ENCODE measurements around the gene FXYD2. TPM values are rescaled to one million over a fixed set of nuclear protein-coding genes. Genes with fewer than 3 reads are reported as not detected.

Gene FXYD2
- total and polyA plus RNA-seq, 10 of the 15 experiments (the other 5 are each of a cell fraction or from before 2014, with no cell fraction given), result 1.2 to 4.5 (median 2.4) TPM

DNA sequence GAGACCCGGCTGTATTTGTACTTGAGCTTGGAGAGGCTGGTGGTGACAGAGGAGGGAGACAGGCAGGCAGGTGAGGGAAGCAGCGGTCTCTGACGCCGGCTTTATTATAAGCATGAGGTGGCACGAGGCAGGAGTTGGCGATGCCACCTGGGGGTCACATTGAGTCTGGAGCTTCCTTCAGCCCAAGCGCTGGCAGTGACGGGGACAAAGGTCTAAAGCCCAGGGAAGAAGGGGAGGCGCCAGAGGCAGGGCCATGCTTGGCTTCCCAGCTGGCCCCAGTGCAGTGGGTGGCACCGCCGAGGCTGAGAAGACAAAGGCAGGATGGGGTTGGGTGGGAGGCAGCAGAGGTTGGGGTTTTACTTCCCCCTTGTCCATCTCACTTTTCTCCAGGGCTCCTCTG is 4.5 kb downstream of the FXYD2 start (continued):
- TF ChIP-seq YY1 (IDR thresholded peaks at IDR 0.05; ENCODE audit: low read depth, low read length), result no peak

DNA sequence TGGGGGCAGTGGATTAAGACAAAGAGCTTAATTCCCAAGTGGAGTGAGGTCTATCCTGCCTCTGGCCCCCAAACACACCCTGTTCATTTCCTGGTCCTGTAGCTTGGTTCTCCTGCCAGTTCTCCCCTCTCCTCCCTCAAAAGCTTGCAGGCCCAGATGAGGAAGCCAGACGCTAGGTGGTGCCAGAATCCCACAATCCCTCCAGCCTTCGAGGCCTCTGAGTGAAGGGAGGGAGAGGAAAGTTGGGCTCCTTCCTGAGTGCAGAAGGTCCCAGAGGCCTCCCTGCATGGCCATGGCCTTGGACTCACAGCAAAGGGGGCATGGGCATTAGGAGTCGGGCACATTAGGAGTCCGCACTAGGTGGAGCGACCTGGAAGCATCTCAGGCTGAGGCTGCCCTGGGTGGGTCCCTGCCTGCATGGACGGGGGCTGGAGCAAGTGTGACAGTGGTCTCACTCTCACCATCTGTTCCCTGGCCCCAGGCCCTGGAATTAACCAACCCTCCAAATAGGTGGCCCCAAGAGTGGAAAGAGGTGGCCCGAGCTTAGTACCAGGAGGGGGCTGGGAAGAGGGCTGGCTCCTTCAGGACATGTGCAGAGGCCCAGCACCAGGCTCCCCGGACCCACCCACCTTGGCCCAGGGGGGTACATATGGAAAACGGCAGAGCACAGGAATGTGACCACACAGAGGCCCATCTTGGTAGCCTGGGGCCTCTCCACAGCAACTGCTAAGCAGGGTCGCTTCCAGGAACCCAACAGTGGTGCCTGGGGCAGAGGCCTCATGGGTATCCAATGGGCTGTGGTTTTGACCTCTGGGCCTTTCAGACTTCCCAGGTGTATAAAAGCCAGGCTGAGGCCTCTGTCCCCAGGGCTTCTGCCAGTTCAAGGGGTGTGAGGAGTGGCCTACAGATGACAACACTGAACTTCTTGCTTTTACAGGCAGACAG is 5.2 kb downstream of the FXYD2 start:
- DNase-seq (ENCODE audit: low read depth, low spot score), result no peak
- ChIA-PET CTCF (interaction anchor here (0.7 to 16.0 kb wide), 31 partner anchors 9 to 395 kb away, joined by 3 to 503 read pairs (median 5); partner anchors contain the start of gene TMPRSS13), SMC1A (ENCODE audit: uncharacterized antibody, unreplicated experiment) (interaction anchor here (0.7 to 11.7 kb wide), 23 partner anchors 8 to 393 kb away, joined by 3 to 318 read pairs (median 4); no protein-coding TSS in a partner anchor), POLR2A (interaction anchor here (1.1 to 4.8 kb wide), 4 partner anchors 9 to 167 kb away, joined by 4 to 47 read pairs (median 12); partner anchors contain the start of gene IL10RA), RAD21 (ENCODE audit: unreplicated experiment) (interaction anchor here (0.7 to 22.6 kb wide), 19 partner anchors 10 to 393 kb away, joined by 3 to 393 read pairs (median 4); no protein-coding TSS in a partner anchor)
- no peaks in the 10 kb centered on the region for H3K9me3 ChIP-seq (replicated peaks; ENCODE audit: control insufficient read depth, insufficient read depth, low read length)
- no peak for FAIRE-seq
- H3K27me3 ChIP-seq (replicated peaks in 1 of 2; ENCODE audit: control insufficient read depth in 2 of 2, insufficient read depth in 2 of 2, low read length in 1 of 2), result no peaks in the 10 kb centered on the region
- H2AFZ ChIP-seq (ENCODE audit: control insufficient read depth, low read depth, low read length), result no peak overlapping the region
- ATAC-seq, result no peak
- H3K79me2 ChIP-seq (ENCODE audit: control insufficient read depth, insufficient read depth, low read length), result peaks cover 2% of the 10 kb centered on the region; the same call in 1 of the 2 replicates
- no peak overlapping the region for H3K9ac ChIP-seq (ENCODE audit: control insufficient read depth, insufficient read depth, low read length)
- intact Hi-C loops (cut with micrococcal nuclease; ENCODE audit: unreplicated experiment) (loop anchor here (5.0 to 10.0 kb wide), 4 partner anchors 212 to 1895 kb away; partner anchors contain the start of genes KMT2A, PCSK7 and RNF214), in situ Hi-C loops (cut with MboI) (no loop called here)
- no peaks in the 10 kb centered on the region for H4K20me1 ChIP-seq (ENCODE audit: control insufficient read depth, insufficient read depth)
- no peak overlapping the region for H3K4me3 ChIP-seq
- peak overlapping the region; percentile 87; the same call in 1 of the 2 replicates for H3K27ac ChIP-seq (ENCODE audit: control insufficient read depth, insufficient read depth)
- H3K4me2 ChIP-seq (ENCODE audit: control insufficient read depth, insufficient read depth), result no peak overlapping the region
- WGBS (ENCODE audit: insufficient coverage, insufficient replicate concordance, low lambda C conversion rate, missing lambda C conversion rate), result 56% methylated on average over 10 of the region's 10 CpGs
- peaks cover 58% of the 10 kb centered on the region for H3K4me1 ChIP-seq (ENCODE audit: control insufficient read depth, insufficient read depth, low read length)
- no peaks in the 10 kb centered on the region for H3K36me3 ChIP-seq (ENCODE audit: control insufficient read depth in 2 of 2, insufficient read depth in 2 of 2, low read length in 1 of 2)
- no TSS peak for BruUV-seq (replicated peaks)
- TF ChIP-seq, protein P1, sequence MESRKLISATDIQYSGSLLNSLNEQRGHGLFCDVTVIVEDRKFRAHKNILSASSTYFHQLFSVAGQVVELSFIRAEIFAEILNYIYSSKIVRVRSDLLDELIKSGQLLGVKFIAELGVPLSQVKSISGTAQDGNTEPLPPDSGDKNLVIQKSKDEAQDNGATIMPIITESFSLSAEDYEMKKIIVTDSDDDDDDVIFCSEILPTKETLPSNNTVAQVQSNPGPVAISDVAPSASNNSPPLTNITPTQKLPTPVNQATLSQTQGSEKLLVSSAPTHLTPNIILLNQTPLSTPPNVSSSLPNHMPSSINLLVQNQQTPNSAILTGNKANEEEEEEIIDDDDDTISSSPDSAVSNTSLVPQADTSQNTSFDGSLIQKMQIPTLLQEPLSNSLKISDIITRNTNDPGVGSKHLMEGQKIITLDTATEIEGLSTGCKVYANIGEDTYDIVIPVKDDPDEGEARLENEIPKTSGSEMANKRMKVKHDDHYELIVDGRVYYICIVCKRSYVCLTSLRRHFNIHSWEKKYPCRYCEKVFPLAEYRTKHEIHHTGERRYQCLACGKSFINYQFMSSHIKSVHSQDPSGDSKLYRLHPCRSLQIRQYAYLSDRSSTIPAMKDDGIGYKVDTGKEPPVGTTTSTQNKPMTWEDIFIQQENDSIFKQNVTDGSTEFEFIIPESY (IDR thresholded peaks at IDR 0.05), result no peak
- TF ChIP-seq GATAD2B (conservative IDR thresholded peaks at IDR 0.05; ENCODE audit: low read depth) (no peak), JUNB (IDR thresholded peaks at IDR 0.05) (no peak), CBX5 (IDR thresholded peaks at IDR 0.05; ENCODE audit: low read depth) (no peak), RAD21 (IDR thresholded peaks at IDR 0.05; ENCODE audit: insufficient read depth, low read depth, low read length) (peak; percentile 87), ATF7 (IDR thresholded peaks at IDR 0.05; ENCODE audit: low read depth) (no peak), SUPT20H (IDR thresholded peaks at IDR 0.05; ENCODE audit: borderline replicate concordance, control insufficient read depth, low read depth, low read length) (no peak)
- TF ChIP-seq, protein P2, sequence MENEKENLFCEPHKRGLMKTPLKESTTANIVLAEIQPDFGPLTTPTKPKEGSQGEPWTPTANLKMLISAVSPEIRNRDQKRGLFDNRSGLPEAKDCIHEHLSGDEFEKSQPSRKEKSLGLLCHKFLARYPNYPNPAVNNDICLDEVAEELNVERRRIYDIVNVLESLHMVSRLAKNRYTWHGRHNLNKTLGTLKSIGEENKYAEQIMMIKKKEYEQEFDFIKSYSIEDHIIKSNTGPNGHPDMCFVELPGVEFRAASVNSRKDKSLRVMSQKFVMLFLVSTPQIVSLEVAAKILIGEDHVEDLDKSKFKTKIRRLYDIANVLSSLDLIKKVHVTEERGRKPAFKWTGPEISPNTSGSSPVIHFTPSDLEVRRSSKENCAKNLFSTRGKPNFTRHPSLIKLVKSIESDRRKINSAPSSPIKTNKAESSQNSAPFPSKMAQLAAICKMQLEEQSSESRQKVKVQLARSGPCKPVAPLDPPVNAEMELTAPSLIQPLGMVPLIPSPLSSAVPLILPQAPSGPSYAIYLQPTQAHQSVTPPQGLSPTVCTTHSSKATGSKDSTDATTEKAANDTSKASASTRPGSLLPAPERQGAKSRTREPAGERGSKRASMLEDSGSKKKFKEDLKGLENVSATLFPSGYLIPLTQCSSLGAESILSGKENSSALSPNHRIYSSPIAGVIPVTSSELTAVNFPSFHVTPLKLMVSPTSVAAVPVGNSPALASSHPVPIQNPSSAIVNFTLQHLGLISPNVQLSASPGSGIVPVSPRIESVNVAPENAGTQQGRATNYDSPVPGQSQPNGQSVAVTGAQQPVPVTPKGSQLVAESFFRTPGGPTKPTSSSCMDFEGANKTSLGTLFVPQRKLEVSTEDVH (IDR thresholded peaks at IDR 0.05; ENCODE audit: low read depth, partially characterized antibody), result no peak
- TF ChIP-seq, protein P3, sequence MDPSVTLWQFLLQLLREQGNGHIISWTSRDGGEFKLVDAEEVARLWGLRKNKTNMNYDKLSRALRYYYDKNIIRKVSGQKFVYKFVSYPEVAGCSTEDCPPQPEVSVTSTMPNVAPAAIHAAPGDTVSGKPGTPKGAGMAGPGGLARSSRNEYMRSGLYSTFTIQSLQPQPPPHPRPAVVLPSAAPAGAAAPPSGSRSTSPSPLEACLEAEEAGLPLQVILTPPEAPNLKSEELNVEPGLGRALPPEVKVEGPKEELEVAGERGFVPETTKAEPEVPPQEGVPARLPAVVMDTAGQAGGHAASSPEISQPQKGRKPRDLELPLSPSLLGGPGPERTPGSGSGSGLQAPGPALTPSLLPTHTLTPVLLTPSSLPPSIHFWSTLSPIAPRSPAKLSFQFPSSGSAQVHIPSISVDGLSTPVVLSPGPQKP (IDR thresholded peaks at IDR 0.05; ENCODE audit: low read depth, low read length), result no peak
- TF ChIP-seq, protein P4, sequence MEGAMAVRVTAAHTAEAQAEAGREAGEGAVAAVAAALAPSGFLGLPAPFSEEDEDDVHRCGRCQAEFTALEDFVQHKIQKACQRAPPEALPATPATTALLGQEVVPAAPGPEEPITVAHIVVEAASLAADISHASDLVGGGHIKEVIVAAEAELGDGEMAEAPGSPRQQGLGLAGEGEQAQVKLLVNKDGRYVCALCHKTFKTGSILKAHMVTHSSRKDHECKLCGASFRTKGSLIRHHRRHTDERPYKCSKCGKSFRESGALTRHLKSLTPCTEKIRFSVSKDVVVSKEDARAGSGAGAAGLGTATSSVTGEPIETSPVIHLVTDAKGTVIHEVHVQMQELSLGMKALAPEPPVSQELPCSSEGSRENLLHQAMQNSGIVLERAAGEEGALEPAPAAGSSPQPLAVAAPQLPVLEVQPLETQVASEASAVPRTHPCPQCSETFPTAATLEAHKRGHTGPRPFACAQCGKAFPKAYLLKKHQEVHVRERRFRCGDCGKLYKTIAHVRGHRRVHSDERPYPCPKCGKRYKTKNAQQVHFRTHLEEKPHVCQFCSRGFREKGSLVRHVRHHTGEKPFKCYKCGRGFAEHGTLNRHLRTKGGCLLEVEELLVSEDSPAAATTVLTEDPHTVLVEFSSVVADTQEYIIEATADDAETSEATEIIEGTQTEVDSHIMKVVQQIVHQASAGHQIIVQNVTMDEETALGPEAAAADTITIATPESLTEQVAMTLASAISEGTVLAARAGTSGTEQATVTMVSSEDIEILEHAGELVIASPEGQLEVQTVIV (IDR thresholded peaks at IDR 0.05; ENCODE audit: borderline replicate concordance, partially characterized antibody), result no peak
